Activated T-helper 17 cell treated with anti-CD3 and anti-CD28 coated beads, Interleukin-2, amount 50 U/mL, for 72 hours (primary cell): ENCODE results near the gene PLA2G2F. TPM values are rescaled to one million over a fixed set of nuclear protein-coding genes. Genes with fewer than 3 reads are reported as not detected.

Experiments
- ATAC-seq: fragments of 150-1000 bp; cut with Tn5 transposase; replicated peaks from 2 replicates; pipeline ENCODE4 v1.10.0; 2021; ENCODE audit warnings: mild to moderate bottlenecking, moderate library complexity
- H3K27ac Mint-ChIP-seq: one replicate; pipeline ENCODE4 v1.8.0; 2022; ENCODE audit warnings: mixed read lengths
- H3K27me3 Mint-ChIP-seq: one replicate; pipeline ENCODE4 v1.8.0; 2022; ENCODE audit warnings: mixed read lengths
- H3K36me3 Mint-ChIP-seq: one replicate; pipeline ENCODE4 v1.8.0; 2022; ENCODE audit warnings: low read depth, mild to moderate bottlenecking, mixed read lengths
- H3K4me1 Mint-ChIP-seq: one replicate; pipeline ENCODE4 v1.8.0; 2022; ENCODE audit warnings: mixed read lengths
- H3K4me3 Mint-ChIP-seq: one replicate; pipeline ENCODE4 v1.8.0; 2022; ENCODE audit warnings: mild to moderate bottlenecking, mixed read lengths
- H3K9me3 Mint-ChIP-seq: one replicate; pipeline ENCODE4 v1.8.0; 2022; ENCODE audit warnings: mixed read lengths
- total RNA-seq, 2 donors: library from RNA; stranded (reverse); gene quantifications; one replicate each; pipeline ENCODE4 v1.2.3, GENCODE V29; 2022

PLA2G2F gene
- total RNA-seq, 2 donors from 2014 or later = not detected

GRCh38 chr1:20184481-20184900 lies 45.4 kb downstream of the PLA2G2F start:
- Mint-ChIP-seq H3K4me3 (peak overlapping the region; percentile 80), H3K4me1 (peaks cover 44% of the 10 kb centered on the region), H3K27me3 (peaks cover 5% of the 10 kb centered on the region), H3K36me3 (no peaks in the 10 kb centered on the region), H3K27ac (peak overlapping the region; percentile 92), H3K9me3 (peaks cover 7% of the 10 kb centered on the region)
- ATAC-seq = no peak

DNA sequence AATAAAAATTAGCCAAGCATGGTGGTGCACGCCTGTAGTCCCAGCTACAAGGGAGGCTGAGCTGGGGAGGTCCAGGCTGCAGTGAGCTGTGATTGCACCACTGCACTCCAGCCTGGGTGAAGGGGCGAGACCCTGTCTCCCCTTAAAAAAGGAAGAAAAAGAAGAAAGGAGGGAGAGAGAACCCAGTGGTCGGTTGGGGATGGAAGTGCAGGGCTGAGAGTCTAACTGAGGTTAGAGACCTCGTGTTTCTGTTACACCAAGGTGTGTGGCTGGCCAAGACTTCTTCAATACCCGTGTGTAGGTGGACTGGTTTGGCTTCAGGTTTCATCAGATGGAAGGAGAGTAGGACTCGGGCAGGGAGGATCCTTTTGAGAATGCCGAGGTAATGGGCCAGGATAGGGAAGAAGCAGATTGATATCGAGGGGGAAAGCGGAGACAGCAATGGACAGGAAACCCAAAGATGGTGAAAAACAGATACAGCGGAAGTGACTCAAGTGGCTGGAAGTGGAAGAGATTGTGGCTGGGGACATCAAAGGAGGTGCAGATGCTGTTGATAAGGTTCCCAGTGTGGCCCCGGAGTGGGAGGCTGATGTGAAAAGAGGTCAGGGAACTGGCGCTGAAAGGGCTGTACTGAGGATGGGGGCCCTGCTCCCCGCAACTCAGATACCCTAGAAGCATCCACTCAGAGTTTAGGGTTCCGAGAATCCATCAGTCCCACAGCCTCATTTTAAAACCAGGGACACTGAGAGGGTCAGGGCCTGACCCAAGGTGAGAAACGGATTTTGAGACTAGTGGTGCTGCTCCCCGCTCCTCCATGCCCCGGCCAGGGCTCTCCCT lies 46.1 kb downstream of the PLA2G2F start:
- peak overlapping the region; percentile 80 for H3K4me3 Mint-ChIP-seq
- peak; percentile 77 for ATAC-seq
- peaks cover 44% of the 10 kb centered on the region for H3K4me1 Mint-ChIP-seq
- peaks cover under 1% of the 10 kb centered on the region for H3K9me3 Mint-ChIP-seq
- H3K27me3 Mint-ChIP-seq = peaks cover 5% of the 10 kb centered on the region
- peak overlapping the region; percentile 92 for H3K27ac Mint-ChIP-seq
- H3K36me3 Mint-ChIP-seq = no peaks in the 10 kb centered on the region

- H3K27ac Mint-ChIP-seq = peak within 1 kb of the TSS; percentile 92
- H3K36me3 Mint-ChIP-seq = no peaks in the 10 kb centered on the region
- peaks cover 5% of the 10 kb centered on the region for H3K27me3 Mint-ChIP-seq
- peak; percentile 59 for ATAC-seq
- H3K9me3 Mint-ChIP-seq = no peaks in the 10 kb centered on the region
- peak within 1 kb of the TSS; percentile 80 for H3K4me3 Mint-ChIP-seq
- H3K4me1 Mint-ChIP-seq = peaks cover 44% of the 10 kb centered on the region
These were observed 47.0 kb downstream of the PLA2G2F start, which contains the start of the genes PLA2G2C and UBXN10 for GRCh38 chr1:20185834-20186782. Gene PLA2G2C (minus strand): TSS chr1:20186518. CDS start chr1:20177363, 9,155 bp downstream. Gene UBXN10 (plus strand): TSS chr1:20186096. CDS start chr1:20190562, 4,466 bp downstream.

DNA sequence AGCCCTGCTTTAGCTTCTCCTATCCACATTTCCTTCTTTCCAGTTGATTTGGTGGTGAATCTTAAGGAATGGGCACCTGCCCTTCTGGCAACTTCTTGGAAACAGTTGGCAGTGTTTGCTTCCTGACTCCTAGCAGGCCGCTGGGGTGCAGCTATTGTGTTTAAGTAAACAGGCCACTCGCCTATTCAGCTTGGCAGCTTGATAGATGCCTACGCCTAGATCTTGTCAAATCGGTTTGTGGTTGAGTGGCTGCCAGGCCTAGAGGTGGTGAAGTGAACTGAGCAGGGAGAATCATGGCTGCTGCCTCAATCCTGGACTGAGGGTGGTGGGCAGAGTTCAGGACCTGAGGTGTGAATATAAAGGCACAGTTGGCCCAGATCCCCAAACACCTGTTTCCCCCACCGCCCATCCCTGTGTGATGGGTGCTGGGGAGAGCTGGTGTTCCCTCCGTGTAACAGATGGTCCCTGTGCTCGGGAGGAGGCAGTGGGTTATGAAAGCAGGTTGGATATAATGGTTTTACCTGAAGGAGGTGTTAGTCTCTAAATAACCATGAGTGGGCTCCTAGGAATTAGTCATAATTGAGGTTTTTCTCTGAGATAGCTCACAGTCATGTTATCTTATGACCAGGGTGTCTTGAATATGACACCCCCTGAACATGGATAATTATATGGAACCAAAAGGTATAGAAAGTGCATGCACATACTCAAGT lies 48.1 kb downstream of the PLA2G2F start:
- H3K4me3 Mint-ChIP-seq = peak overlapping the region; percentile 80
- H3K27ac Mint-ChIP-seq = peak overlapping the region; percentile 92
- peak; percentile 53 for ATAC-seq
- no peaks in the 10 kb centered on the region for H3K36me3 Mint-ChIP-seq
- H3K27me3 Mint-ChIP-seq = peaks cover 5% of the 10 kb centered on the region
- no peaks in the 10 kb centered on the region for H3K9me3 Mint-ChIP-seq
- H3K4me1 Mint-ChIP-seq = peaks cover 44% of the 10 kb centered on the region

DNA sequence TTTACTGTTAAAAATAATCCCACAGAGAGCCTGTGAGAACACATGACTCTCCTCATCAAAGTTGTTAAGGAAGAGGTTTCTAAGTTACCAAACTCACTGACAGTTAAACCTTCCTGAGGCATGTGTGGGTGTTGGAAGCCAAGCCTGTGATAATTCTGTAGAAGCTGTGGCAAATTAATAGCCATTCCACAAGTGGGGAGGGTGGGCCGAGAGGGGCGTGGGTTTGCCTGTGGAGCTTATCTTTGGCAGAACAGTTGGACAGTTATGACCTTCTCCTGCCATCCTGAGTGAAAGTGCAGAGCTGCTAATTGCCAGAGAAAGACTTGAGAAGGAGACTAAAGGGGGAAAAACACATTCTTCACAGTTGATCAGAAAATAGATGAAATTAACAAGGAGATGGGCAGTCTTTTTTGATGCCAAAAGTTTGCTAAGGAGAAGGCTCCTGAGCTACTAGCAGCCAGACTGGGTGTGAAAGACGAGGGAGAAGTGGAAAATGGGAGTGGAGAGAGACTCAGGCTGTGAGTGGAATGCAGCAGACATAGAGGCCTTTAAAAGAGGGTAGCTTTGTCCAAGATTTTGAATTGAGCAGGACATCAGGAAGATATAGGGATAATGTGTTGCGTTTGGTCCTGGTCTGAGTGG lies 48.8 kb downstream of the PLA2G2F start:
- H3K4me3 Mint-ChIP-seq = peak overlapping the region; percentile 80
- peaks cover 5% of the 10 kb centered on the region for H3K27me3 Mint-ChIP-seq
- no peak for ATAC-seq
- no peaks in the 10 kb centered on the region for H3K9me3 Mint-ChIP-seq
- no peaks in the 10 kb centered on the region for H3K36me3 Mint-ChIP-seq
- H3K27ac Mint-ChIP-seq = peak overlapping the region; percentile 65
- peaks cover 44% of the 10 kb centered on the region for H3K4me1 Mint-ChIP-seq

DNA sequence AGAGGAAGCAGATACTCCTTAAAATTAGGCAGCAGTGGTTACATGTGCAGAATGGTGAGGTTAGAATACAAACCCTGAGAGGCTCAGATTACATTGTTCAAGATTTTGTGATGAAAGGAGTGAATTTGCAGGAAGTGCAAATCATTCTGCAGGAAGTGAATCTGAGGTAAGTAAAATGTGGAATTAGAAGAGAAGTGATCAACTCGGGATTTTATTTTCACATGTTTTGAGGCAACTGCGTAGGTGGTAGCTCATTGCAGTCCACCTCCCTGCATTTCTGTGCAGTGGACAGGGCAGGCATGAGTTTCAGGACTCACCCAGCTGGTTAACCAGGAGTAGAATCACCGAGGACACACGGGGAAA lies 49.3 kb downstream of the PLA2G2F start:
- Mint-ChIP-seq H3K4me3 (peak overlapping the region; percentile 80), H3K36me3 (no peaks in the 10 kb centered on the region), H3K4me1 (peaks cover 43% of the 10 kb centered on the region), H3K9me3 (no peaks in the 10 kb centered on the region), H3K27me3 (peaks cover 5% of the 10 kb centered on the region), H3K27ac (peak overlapping the region; percentile 65)
- no peak for ATAC-seq

- Mint-ChIP-seq H3K27ac (no peak overlapping the region), H3K27me3 (peaks cover 5% of the 10 kb centered on the region), H3K9me3 (no peaks in the 10 kb centered on the region), H3K4me3 (no peak overlapping the region), H3K36me3 (no peaks in the 10 kb centered on the region), H3K4me1 (peaks cover 35% of the 10 kb centered on the region)
- ATAC-seq = no peak
These were observed 50.5 kb downstream of the PLA2G2F start for GRCh38 chr1:20189664-20190063.

DNA sequence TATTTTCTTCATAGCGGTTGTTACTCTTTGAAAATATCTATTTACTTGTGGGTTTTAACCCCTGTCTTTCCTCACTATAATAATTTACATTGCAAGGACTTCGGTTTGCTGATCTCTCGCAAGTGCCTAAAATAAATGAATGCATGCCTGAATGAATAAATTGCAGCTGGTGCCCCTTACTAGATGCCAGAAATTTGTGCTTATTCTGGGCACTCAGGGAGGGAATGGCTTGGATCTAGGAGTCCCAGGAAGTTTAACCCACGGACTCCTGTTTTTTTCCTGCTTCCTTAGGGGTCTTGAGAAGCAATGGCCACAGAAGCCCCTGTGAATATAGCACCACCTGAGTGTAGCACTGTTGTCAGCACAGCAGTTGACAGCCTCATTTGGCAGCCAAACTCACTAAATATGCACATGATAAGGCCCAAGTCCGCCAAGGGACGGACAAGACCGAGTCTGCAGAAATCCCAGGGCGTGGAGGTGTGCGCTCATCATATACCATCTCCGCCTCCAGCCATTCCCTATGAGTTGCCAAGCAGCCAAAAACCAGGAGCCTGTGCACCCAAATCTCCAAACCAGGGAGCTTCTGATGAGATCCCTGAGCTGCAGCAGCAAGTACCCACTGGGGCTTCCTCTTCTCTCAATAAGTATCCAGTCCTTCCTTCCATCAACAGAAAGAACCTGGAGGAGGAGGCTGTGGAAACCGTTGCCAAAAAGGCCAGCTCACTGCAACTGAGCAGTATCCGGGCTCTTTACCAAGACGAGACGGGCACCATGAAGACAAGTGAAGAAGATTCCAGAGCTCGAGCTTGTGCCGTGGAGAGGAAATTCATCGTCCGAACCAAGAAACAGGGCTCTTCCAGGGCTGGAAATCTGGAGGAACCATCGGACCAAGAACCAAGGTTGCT lies 51.4 kb downstream of the PLA2G2F start:
- Mint-ChIP-seq H3K4me1 (peaks cover 33% of the 10 kb centered on the region), H3K27me3 (peaks cover 9% of the 10 kb centered on the region), H3K27ac (no peak overlapping the region), H3K36me3 (no peaks in the 10 kb centered on the region), H3K4me3 (no peak overlapping the region), H3K9me3 (no peaks in the 10 kb centered on the region)
- ATAC-seq = no peak

DNA sequence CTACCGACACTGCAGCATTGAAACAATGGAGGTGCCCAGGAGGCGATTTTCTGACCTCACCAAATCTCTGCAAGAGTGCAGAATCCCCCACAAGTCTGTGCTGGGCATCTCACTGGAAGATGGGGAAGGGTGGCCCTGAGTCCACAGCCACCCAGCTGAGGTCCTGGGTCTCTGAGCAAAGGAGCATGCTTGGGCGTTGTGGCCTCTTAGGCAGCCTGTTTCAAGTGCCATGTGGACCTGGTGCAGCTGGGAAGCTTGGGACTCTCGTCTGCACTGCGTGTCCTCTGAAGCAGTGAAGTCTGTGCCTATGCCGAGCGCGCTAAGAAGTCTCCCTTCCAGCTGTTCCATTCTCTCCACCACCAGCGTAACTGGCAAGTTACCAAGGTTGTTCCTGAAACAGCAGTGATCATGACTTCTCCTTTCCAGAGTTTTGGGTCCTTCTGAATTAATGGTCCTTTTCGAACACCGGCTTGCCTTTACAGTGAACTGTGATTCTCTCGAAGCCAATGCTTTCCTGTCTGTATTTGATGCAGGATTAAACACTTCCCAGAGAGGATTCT lies 52.2 kb downstream of the PLA2G2F start:
- H3K4me1 Mint-ChIP-seq = peaks cover 31% of the 10 kb centered on the region
- ATAC-seq = no peak
- H3K27me3 Mint-ChIP-seq = peaks cover 9% of the 10 kb centered on the region
- no peaks in the 10 kb centered on the region for H3K9me3 Mint-ChIP-seq
- no peak overlapping the region for H3K4me3 Mint-ChIP-seq
- no peak overlapping the region for H3K27ac Mint-ChIP-seq
- no peaks in the 10 kb centered on the region for H3K36me3 Mint-ChIP-seq

- H3K27me3 Mint-ChIP-seq = peaks cover 9% of the 10 kb centered on the region
- peaks cover 23% of the 10 kb centered on the region for H3K4me1 Mint-ChIP-seq
- no peaks in the 10 kb centered on the region for H3K36me3 Mint-ChIP-seq
- no peak for ATAC-seq
- H3K9me3 Mint-ChIP-seq = no peaks in the 10 kb centered on the region
- H3K4me3 Mint-ChIP-seq = no peak overlapping the region
- no peak overlapping the region for H3K27ac Mint-ChIP-seq
These were observed 53.2 kb downstream of the PLA2G2F start for GRCh38 chr1:20192364-20192763.

- Mint-ChIP-seq H3K27me3 (peaks cover 9% of the 10 kb centered on the region), H3K27ac (no peak overlapping the region), H3K36me3 (no peaks in the 10 kb centered on the region), H3K9me3 (no peaks in the 10 kb centered on the region), H3K4me1 (peaks cover 17% of the 10 kb centered on the region), H3K4me3 (no peak overlapping the region)
- no peak for ATAC-seq
These were observed 53.8 kb downstream of the PLA2G2F start for GRCh38 chr1:20192871-20193411.

- H3K27me3 Mint-ChIP-seq = peaks cover 6% of the 10 kb centered on the region
- peaks cover 5% of the 10 kb centered on the region for H3K4me1 Mint-ChIP-seq
- H3K36me3 Mint-ChIP-seq = no peaks in the 10 kb centered on the region
- H3K4me3 Mint-ChIP-seq = no peak overlapping the region
- no peak overlapping the region for H3K27ac Mint-ChIP-seq
- no peak for ATAC-seq
- H3K9me3 Mint-ChIP-seq = no peaks in the 10 kb centered on the region
These were observed 55.1 kb downstream of the PLA2G2F start for GRCh38 chr1:20194224-20194623.
